ENCODE data around the gene NFXL1. TPM values are rescaled to one million over a fixed set of nuclear protein-coding genes. Genes with fewer than 3 reads are reported as not detected.

Gene NFXL1
- total RNA-seq, 1 donor from 2014 or later, result 3.8 TPM

DNA sequence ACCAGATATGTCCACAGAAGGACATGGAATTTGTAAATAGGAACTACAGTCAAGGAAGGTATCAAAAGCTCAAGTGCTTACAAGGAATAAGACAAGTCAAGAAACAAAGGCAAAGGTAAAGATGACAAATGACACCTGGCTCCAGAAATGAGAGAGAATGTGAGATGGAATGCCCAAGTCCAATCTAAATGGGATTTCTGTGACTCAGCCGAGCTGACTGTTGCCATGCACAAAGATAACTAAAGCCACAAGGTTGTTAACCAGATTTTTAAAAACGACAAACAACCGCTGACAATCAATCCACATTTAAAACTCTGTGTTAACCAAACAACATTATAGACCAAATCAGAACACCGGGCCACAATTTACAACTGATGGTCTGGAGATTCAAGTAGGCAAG is 1.1 kb downstream of the NFXL1 start:
- intact Hi-C loops (cut with DNase I), result no loop called here
- ATAC-seq (ENCODE audit: poor library complexity) (no peak), DNase-seq (no peak)

DNA sequence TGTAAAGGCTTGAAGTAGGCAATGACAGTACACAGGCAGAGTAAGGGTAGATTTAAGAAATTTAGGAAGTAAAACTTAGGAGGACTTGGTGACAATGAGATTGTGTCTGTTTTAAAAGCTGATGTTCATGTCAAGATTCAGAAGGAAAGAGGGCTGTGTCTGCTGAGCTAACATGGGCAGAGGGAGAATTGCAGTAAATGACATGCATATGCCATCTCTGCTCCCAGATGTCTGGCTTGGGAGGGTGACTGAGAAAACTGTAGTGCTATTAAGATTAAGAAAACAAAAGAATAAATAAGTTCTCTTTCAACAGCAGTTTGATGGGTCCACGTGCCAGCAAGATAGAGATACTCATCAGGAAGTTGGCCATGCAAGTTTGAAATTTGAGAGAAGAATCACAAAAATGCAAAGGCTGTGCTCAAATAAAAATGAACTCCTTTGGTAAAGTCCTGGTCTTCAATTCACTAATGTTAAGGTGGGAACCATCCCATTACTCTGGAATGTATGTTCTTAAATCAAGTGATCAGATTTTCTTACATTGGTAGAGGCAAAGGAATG is 7.2 kb downstream of the NFXL1 start:
- intact Hi-C loops (cut with DNase I), result no loop called here
- ATAC-seq (ENCODE audit: poor library complexity) (no peak), DNase-seq (no peak)

DNA sequence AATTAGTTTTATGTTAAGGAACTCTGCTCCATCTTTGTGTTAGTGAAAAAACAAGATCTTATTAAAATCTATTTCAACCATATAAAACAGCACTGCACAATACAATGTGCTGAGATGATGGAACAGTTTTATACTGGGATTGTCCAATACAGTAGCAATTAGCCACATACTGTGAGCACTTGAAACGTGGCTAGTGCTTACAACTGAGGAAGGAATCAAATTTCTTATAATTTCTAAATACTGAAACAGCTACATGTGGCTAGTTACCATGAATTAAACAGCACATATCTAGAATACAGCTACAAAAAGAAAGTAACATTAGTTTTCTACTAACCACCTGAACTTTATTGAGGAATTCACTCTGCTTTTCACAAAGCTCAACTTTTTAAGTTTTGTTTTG is 14.7 kb downstream of the NFXL1 start:
- intact Hi-C loops (cut with DNase I), result no loop called here
- DNase-seq (no peak), ATAC-seq (ENCODE audit: poor library complexity) (no peak)

DNA sequence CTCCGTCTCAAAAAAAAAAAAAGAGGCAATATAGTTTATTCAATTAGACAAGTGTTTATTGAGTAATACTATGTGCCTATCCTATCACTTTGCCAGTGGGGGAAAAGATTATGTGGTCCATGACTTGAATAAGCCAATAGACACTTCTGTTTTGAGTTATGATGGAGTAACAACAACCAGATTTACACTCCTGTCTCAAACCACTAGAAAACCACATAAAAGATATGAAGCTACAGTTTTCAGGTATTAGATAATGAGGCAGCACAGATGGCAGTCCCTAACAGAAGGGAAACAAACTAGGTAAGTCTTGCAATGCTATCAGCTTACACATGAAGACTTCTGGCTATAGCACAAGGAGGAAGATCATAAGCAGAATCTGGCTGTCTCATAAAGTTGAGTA is 22.5 kb downstream of the NFXL1 start:
- ATAC-seq (ENCODE audit: poor library complexity), result no peak
- intact Hi-C loops (cut with DNase I), result no loop called here
- DNase-seq, result no peak

DNA sequence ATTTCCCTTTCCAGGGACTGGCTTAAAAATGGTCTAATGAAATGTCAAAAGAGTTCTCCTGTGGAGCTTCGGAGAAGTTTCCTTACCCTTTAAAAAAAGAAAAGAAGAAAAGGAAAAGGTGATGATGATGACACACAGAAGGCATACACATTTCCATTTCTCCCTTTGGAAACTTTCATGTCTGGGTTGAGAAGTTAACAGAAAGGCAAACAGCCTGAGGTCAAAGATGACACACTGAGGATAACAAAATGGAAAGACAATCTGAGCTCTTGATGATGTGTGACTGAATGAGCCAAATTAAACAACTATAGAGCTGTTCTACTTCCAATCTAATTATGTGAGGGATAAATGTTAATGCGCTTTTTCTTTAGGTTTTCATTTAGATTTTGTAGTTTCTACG is 32.2 kb downstream of the NFXL1 start:
- intact Hi-C loops (cut with DNase I), result no loop called here
- no peak for ATAC-seq (ENCODE audit: poor library complexity)
- no peak for DNase-seq

DNA sequence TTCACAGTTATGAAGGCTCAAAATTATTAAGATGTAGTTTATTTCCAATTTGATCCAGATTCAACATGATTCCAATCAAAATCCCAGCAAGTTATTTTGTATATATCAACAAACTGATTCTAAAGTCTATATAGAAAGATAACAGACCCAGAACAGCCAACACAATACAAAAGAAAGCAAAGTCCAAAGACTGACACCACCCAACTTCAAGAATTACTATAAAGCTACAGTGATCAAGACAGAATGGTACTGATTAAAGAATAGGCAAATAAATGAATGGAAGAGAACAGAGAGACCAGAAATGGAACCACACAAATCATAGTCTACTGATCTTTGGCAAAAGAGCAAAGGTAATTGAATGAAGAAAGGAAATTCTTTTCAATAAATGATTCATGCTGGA is 34.9 kb downstream of the NFXL1 start:
- no peak for ATAC-seq (ENCODE audit: poor library complexity)
- intact Hi-C loops (cut with DNase I), result no loop called here
- DNase-seq, result no peak

DNA sequence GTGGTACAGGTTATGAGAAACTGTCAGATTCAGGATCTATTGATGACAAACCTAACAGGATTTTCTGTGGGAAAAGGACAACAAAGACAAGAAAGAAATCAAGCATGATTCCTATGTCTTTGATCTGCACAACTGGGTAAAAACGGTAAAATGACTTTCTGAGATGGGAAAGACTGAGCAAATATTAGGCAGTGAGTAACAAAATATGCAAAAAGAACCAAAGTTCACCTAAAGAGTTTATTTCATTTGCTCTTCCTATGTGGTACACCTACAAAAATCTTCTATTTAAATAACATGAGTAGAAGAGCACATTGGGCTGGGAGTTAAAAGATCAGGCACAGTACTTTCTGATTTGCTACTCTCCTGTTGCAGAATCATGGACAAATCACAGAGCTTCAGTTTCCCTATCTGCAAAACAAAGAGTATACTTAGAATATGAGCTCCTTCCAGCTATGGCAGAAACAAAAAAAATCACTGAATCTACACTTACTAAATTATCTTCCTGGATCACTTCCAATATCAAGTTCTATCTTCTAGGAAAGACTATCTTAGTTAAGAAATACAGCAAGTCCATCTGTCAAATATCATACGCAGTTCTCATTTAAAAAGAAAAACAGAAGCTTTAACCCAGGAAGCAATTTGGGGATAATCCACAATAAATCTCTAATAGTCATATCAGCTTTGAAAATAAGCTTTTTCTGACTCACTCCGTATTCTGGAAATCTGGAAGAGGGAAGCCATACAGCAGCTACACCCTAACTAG is 37.4 kb downstream of the NFXL1 start:
- DNase-seq (no peak), ATAC-seq (ENCODE audit: poor library complexity) (no peak)
- intact Hi-C loops (cut with DNase I), result no loop called here

DNA sequence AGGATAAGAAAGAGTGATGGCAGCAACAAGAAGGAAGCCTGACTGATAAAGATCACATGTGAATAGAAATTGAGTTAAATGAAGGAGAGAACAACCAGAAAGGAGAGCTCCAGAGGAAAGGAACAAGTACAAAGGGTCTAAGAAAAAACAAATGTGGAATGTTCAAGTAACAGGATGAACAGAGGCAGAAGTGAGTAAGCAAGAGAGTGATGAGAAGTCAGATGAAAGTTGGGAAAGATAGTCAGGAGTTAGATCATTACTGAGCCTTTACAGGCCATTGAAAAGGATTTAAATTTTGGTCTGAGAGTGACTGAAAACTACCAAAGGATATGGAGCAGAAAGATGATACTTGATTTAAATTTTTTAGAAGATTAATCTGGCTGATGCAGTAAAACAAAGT is 38.1 kb downstream of the NFXL1 start:
- DNase-seq, result no peak
- no peak for ATAC-seq (ENCODE audit: poor library complexity)
- intact Hi-C loops (cut with DNase I), result no loop called here

DNA sequence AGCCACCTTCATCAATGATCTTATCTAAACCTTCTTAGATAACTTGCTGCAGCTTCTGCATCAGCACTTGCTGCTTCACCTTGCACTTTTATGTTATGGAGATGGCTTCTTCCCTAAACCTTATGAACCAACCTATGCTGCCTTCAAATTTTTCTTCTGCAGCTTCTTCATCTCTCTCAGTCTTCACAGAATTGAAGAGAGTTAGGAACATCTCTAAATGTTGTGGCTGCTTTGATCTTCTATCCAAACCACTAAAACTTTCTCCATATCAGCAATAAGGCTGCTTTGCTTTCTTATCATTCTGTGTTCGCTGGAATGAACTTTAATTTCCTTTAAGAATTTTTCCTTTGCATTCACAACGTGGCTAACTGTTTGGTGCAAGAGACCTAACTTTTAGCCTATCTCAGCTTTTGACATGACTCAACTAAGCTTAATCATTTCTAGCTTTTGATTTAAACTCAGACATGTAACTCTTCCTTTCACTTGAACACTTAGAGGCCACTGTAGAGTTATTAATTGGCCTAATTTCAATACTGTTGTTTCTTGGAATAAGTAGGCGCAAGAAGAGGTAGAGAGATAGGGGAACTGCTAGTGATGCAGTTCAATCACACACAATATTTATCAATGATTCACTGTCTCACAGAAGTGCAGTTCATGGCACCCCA is 40.4 kb downstream of the NFXL1 start:
- DNase-seq (no peak), ATAC-seq (ENCODE audit: poor library complexity) (no peak)
- intact Hi-C loops (cut with DNase I), result no loop called here

DNA sequence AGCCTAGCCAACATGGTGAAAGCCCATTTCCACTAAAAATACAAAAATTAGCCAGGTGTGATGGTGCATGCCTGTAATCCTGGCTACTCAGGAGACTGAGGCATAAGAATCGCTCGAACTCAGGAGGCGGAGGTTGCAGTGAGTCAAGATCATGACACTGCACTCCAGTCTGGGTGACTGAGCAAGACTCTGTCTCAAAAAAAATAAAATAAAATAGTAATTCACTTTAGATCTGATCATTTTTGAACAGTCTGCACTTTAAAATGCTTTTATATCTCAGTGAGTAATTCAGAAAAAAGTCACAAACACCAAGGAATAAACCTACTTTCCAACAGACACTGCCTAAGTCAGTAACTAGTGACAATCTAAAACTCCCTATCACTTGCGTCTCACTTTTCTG is 50.9 kb downstream of the NFXL1 start:
- no peak for ATAC-seq (ENCODE audit: poor library complexity)

DNA sequence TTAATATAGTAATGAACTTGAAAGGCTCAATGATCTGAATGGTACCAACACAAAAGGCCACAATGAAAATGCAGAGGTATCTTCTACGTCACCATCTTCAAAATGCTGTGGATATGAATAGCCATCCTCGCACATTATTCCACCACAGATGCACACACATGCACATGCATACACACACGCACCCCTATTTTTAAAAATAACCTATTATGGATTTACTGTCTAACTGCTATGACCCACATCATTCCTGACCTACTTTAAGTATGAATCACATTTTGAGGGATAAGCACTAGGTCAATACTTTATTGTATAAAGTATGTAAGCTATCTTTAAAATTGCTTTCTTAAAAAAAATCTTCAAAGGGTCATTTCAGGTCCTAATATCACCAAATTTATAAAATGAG is 52.1 kb downstream of the NFXL1 start:
- ATAC-seq (ENCODE audit: poor library complexity) (no peak), DNase-seq (no peak)
- intact Hi-C loops (cut with DNase I), result no loop called here

More for the DNA sequence above, 50.9 kb downstream of the NFXL1 start:
- intact Hi-C loops (cut with DNase I), result no loop called here
- DNase-seq, result no peak

DNA sequence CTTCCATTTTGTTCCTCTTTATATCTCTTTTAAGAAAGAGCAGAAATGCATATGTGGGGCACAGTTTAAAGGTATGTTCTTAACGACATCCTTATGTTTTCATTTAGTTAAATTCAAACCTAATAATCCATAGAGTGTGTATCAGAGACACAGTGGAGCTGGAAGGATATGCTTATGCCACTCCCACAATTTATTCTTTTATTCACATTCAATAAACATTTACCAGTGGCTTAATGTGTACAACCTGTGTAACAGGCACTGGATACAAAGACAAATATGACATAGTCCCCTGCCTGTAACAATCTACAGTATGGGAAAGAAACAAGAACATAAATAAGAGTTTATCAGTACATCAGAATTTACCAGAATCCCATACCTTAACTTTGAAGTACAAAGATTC is 54.1 kb downstream of the NFXL1 start:
- DNase-seq (no peak), ATAC-seq (ENCODE audit: poor library complexity) (no peak)
- intact Hi-C loops (cut with DNase I), result no loop called here

DNA sequence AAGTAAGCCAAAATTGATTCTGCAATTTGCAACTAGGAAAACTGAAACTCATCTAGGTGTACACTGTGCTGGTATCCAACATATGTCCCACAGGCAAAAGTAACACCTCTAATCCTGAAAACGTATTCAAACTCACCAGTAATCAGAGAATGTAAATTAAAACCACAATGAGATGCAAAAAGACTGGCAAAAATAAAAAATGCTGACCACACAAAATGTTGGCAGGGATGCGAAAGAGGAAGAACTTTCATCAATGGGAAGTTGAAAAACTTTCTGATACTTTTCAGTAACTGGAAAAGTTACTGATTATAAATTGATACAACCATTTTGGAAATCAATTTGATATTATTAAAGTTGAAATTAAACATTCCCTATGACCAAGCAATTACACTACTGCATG is 56.4 kb downstream of the NFXL1 start:
- DNase-seq (no peak), ATAC-seq (ENCODE audit: poor library complexity) (no peak)
- intact Hi-C loops (cut with DNase I), result no loop called here

DNA sequence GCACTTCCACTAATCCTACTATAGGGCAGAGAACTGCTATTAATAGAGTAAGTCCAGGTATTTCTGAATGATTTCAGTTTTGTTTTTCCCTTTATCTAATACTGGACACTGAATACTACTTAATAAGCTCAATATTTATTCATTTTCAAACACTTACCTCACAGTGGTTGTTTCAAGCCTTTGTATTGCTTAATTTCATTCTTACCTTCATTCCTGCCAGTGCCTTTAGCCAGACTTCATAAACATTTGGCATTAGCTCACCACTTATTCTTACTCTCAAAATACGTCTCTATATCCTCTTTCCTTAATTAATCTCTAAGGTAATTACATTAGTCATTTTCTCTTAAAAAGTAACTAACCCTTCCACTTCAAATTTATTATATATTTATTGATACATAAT is 57.7 kb downstream of the NFXL1 start:
- DNase-seq (no peak), ATAC-seq (ENCODE audit: poor library complexity) (no peak)
- intact Hi-C loops (cut with DNase I), result no loop called here

DNA sequence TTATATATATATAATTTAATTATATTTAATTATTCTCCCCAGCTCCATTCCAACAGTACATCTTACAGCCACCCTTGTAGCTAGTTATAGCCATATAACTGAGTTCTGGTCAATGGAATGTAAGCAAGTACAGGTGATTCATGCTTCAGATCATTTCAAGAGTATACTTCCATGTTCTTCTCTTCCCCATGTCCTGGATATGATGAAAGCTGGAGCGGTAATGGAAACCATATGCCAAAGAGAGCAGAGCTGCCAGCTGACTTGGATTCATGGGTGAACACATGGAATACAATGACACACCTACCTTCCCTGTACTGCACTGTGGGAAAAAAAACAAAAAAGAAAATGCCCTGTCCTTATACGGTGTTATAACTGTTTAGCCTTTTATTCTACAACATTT is 59.0 kb downstream of the NFXL1 start:
- intact Hi-C loops (cut with DNase I), result no loop called here
- ATAC-seq (ENCODE audit: poor library complexity) (no peak), DNase-seq (no peak)

DNA sequence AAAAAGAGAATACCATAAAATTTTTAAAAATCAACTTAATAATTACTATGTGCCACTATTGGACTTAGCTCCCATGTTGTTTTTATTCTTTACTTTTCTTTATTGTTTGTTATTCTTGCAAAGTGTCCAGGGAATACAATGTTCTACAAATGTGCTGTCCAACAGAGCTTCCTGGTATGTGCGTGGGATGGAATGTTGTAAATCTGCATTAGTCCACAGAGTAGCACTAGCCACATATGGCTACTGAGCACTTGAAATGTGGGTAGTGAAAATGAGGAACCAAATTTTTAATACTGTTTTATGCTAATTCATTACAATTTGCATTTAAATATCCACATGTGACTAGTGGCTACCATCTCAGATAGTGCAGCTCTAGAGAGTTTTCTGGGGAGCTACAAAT is 62.2 kb downstream of the NFXL1 start:
- intact Hi-C loops (cut with DNase I), result no loop called here
- peak; percentile 63 for ATAC-seq (ENCODE audit: poor library complexity)
- no peak for DNase-seq

DNA sequence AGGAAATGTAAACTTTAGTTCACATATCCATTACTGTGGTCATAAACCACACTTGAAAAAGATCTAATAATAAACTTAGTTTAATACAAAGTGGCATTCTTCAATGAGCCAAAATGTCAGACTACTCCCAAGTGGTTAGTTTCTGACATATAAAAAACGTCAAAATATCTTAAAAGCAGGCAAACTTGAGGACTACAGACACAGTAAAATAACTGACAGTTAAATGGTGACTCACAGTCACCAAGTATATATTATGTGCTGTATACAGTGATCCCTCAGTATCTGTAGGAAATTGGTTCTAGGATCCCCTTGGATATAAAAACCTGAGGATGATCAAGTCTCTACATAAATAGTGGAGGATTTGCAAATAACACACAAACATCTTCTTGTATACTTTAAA is 64.9 kb downstream of the NFXL1 start:
- no peak for DNase-seq
- intact Hi-C loops (cut with DNase I), result no loop called here
- ATAC-seq (ENCODE audit: poor library complexity), result peak; percentile 13

DNA sequence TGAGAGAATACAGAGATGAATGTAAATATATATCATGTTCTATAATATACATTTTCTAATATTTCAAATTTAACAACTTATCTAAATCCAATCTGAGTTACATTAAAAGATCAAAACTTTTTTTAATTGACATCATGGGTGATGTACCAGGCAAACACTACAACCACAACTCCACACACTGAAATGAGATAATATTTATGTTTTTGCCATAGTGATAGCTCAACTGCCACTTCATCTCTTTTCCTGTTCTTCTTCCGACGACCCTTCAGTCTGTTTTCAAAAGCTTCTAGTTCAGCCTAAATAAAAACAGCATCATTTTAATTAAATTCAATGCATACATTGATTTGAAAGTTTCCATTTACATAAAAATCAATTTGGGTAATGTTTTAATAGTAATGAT is 66.3 kb downstream of the NFXL1 start:
- intact Hi-C loops (cut with DNase I), result no loop called here
- DNase-seq, result no peak
- no peak for ATAC-seq (ENCODE audit: poor library complexity)

DNA sequence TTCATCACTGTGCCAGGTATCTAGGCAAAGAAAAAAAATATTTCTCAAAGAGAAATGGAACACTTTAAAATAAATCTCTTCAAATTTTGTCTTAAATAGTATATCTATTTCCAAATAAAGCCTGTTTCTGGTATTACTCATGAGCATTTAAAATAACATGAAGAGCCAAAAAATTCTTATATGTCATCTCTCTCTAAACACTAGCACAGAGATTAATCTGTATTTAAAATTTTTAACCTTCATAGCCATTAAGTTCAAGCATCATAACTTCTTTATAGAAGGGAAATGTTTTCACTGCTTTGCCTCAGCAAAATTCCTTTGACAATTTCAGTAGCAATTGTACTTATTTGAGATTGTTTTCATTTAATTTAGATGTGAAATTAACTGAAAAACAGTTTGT is 71.4 kb downstream of the NFXL1 start:
- DNase-seq (no peak), ATAC-seq (ENCODE audit: poor library complexity) (no peak)
- intact Hi-C loops (cut with DNase I), result no loop called here

DNA sequence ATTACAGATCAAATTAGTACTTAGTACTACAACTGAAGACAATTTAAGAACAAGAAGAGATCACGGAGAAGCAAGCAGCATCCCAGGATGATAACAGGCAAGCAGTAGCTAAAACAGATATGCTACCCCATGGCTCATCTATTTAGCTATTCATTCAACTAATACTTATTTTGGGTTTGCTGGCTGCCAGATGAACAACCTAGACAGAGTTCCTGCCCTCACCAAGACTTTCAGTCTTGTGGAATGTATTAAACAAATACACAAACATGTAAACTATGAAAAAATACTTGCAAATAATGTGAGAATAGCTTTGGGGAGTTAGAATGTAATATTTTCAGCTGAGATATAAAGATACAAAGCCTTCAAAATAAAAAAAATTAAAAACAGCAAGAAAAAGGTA is 74.1 kb downstream of the NFXL1 start:
- intact Hi-C loops (cut with DNase I), result no loop called here
- DNase-seq, result no peak
- no peak for ATAC-seq (ENCODE audit: poor library complexity)

All from Right ventricle myocardium superior (tissue), 1 donor.